ENCODE data around the gene CAPG.

Gene CAPG

GRCh38 chr2:85409845-85410583, at the start of gene CAPG:
Gene CAPG (minus strand): TSS chr2:85410366. CDS start chr2:85402145, 8,221 bp downstream.
- in situ Hi-C loops (cut with MboI; ENCODE audit: low pct_unique_long_range_greater_than_20kb, low sequenced_read_pairs, unreplicated experiment), result no loop called here

DNA sequence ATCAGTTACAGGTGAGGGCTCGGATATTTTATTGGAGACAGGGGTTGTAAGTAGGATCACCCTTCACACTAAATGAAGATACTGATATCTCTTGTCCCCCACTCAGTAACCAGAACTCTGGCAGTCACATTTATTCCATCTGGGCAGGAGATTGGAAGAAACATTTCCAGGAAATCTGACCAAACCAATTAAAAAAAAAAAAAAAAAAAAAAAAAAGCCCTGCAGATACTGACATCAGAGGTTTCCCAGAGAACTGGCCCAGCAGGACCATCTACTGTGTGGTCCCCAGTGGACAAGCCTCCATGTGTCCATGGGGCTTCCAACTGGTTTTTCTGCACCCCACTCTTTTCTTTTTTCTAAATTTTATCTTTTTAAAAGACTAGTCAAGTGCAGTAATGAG, 49.6 kb upstream of the CAPG start:
- in situ Hi-C loops (cut with MboI; ENCODE audit: low pct_unique_long_range_greater_than_20kb, low sequenced_read_pairs, unreplicated experiment), result no loop called here
- TF ChIP-seq, protein P1, sequence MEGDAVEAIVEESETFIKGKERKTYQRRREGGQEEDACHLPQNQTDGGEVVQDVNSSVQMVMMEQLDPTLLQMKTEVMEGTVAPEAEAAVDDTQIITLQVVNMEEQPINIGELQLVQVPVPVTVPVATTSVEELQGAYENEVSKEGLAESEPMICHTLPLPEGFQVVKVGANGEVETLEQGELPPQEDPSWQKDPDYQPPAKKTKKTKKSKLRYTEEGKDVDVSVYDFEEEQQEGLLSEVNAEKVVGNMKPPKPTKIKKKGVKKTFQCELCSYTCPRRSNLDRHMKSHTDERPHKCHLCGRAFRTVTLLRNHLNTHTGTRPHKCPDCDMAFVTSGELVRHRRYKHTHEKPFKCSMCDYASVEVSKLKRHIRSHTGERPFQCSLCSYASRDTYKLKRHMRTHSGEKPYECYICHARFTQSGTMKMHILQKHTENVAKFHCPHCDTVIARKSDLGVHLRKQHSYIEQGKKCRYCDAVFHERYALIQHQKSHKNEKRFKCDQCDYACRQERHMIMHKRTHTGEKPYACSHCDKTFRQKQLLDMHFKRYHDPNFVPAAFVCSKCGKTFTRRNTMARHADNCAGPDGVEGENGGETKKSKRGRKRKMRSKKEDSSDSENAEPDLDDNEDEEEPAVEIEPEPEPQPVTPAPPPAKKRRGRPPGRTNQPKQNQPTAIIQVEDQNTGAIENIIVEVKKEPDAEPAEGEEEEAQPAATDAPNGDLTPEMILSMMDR (IDR thresholded peaks at IDR 0.05; ENCODE audit: extremely low read depth, insufficient read depth, missing control alignments), result no peak
- no peak for DNase-seq (ENCODE audit: low spot score)

More at GRCh38 chr2:85409845-85410583, at the start of gene CAPG:
- DNase-seq (ENCODE audit: low spot score), result peak; percentile 77
- TF ChIP-seq, protein P1 (IDR thresholded peaks at IDR 0.05; ENCODE audit: extremely low read depth, insufficient read depth, missing control alignments), result no peak

GRCh38 chr2:85458601-85459563, 48.7 kb upstream of the CAPG start:
- in situ Hi-C loops (cut with MboI; ENCODE audit: low pct_unique_long_range_greater_than_20kb, low sequenced_read_pairs, unreplicated experiment), result no loop called here
- no peak for DNase-seq (ENCODE audit: low spot score)
- TF ChIP-seq, protein P1 (IDR thresholded peaks at IDR 0.05; ENCODE audit: extremely low read depth, insufficient read depth, missing control alignments), result no peak

DNA sequence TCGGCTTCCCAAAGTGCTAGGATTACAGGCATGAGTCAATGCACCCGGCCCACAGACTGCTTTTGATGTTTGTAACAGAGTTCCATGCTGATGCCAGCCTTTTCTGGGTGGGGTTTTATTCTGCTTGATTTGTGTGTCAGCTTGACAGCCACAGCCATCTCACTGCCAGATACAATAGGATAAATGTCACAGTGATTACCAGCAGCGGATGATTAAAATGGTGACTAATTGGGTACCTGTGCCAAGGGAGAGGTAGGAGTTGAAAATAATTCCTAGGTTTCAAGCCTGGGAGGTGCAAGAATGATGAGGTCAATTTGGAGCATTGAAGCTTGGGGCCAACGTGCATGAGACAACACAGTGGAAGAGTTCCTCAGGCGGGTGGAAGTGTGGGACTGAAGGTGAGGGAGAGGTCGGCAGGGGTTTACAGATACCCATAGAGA, 47.7 kb upstream of the CAPG start:
- no peak for DNase-seq (ENCODE audit: low spot score)
- TF ChIP-seq, protein P1 (IDR thresholded peaks at IDR 0.05; ENCODE audit: extremely low read depth, insufficient read depth, missing control alignments), result no peak
- in situ Hi-C loops (cut with MboI; ENCODE audit: low pct_unique_long_range_greater_than_20kb, low sequenced_read_pairs, unreplicated experiment), result no loop called here

- in situ Hi-C loops (cut with MboI; ENCODE audit: low pct_unique_long_range_greater_than_20kb, low sequenced_read_pairs, unreplicated experiment), result no loop called here
- TF ChIP-seq, protein P1 (IDR thresholded peaks at IDR 0.05; ENCODE audit: extremely low read depth, insufficient read depth, missing control alignments), result no peak
- DNase-seq (ENCODE audit: low spot score), result no peak
Observed at GRCh38 chr2:85457043-85457442, 46.9 kb upstream of the CAPG start.

DNA sequence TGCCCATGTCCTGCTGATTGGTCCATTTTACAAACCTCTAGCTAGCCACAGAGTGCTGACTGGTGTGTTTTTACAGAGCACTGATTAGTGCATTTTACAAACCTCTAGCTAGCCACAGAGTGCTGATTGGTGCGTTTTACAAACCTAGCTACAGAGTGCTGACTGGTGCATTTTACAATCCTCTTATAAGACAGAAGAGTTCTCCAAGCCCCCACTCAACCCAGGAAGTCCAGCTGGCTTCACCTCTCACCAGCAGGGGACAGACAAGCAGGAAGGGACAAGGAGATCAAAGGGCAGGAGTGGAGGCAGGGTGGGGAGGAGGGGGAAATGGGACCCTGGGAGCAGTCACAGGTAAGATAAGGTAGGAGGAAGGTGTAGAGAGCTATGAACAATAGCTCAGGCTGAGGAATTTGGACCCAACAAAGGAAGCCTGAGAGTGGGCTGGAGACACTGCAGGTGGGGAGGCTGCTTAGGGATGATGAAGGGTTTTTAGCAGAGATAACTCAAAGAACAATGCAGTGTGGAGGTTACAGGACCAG, 45.5 kb upstream of the CAPG start:
- no peak for DNase-seq (ENCODE audit: low spot score)
- TF ChIP-seq, protein P1 (IDR thresholded peaks at IDR 0.05; ENCODE audit: extremely low read depth, insufficient read depth, missing control alignments), result no peak
- in situ Hi-C loops (cut with MboI; ENCODE audit: low pct_unique_long_range_greater_than_20kb, low sequenced_read_pairs, unreplicated experiment), result no loop called here
